Kidney epithelial cell (primary cell): Measurements from ENCODE around the gene TAL1. TPM values are rescaled to one million over a fixed set of nuclear protein-coding genes. Genes with fewer than 3 reads are reported as not detected.

Experiments
- DNase-seq: peaks from one replicate; pipeline ENCODE4 v3.0.0-alpha.2; 2010; ENCODE audit warnings: low read depth
- H3K27me3 ChIP-seq: 2 replicates; pipeline ENCODE4 v1.6.0; 2011; ENCODE audit warnings: low read length; ENCODE audit not compliant: control insufficient read depth, insufficient read depth
- H3K36me3 ChIP-seq: 2 replicates; pipeline ENCODE4 v1.5.1; 2011; ENCODE audit warnings: low read length; ENCODE audit not compliant: control insufficient read depth, insufficient read depth
- H3K4me3 ChIP-seq: 2 replicates; pipeline ENCODE4 v1.5.1; 2011; ENCODE audit warnings: low read depth, mild to moderate bottlenecking, control low read depth, low read length
- total RNA-seq: library from RNA; depleted of rRNA; stranded (reverse); fragments of >200 nt; gene quantifications from 2 replicates; pipeline ENCODE4 v1.2.3, GENCODE V29; 2015
- TF ChIP-seq, protein P1 (sequence below): IDR thresholded peaks from 2 replicates; pipeline ENCODE4 v1.5.1; 2011; ENCODE audit warnings: mild to moderate bottlenecking, moderate library complexity, low read length, control low read depth, inconsistent platforms; ENCODE audit not compliant: insufficient read depth, poor library complexity, severe bottlenecking

The TAL1 gene
- total RNA-seq, 1 donor from 2014 or later = 0.71 TPM

GRCh38 chr1:47226839-47227215, 5.2 kb downstream of the TAL1 start:
- no peak for DNase-seq
- no peak overlapping the region for H3K4me3 ChIP-seq
- peaks cover 79% of the 10 kb centered on the region for H3K27me3 ChIP-seq
- H3K36me3 ChIP-seq = no peaks in the 10 kb centered on the region
- TF ChIP-seq, protein P1, sequence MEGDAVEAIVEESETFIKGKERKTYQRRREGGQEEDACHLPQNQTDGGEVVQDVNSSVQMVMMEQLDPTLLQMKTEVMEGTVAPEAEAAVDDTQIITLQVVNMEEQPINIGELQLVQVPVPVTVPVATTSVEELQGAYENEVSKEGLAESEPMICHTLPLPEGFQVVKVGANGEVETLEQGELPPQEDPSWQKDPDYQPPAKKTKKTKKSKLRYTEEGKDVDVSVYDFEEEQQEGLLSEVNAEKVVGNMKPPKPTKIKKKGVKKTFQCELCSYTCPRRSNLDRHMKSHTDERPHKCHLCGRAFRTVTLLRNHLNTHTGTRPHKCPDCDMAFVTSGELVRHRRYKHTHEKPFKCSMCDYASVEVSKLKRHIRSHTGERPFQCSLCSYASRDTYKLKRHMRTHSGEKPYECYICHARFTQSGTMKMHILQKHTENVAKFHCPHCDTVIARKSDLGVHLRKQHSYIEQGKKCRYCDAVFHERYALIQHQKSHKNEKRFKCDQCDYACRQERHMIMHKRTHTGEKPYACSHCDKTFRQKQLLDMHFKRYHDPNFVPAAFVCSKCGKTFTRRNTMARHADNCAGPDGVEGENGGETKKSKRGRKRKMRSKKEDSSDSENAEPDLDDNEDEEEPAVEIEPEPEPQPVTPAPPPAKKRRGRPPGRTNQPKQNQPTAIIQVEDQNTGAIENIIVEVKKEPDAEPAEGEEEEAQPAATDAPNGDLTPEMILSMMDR = no peak

GRCh38 chr1:47226121-47226838, 5.7 kb downstream of the TAL1 start:
- H3K4me3 ChIP-seq = no peak overlapping the region
- H3K27me3 ChIP-seq = peaks cover 74% of the 10 kb centered on the region
- TF ChIP-seq, protein P1 = no peak
- H3K36me3 ChIP-seq = no peaks in the 10 kb centered on the region
- no peak for DNase-seq

DNA sequence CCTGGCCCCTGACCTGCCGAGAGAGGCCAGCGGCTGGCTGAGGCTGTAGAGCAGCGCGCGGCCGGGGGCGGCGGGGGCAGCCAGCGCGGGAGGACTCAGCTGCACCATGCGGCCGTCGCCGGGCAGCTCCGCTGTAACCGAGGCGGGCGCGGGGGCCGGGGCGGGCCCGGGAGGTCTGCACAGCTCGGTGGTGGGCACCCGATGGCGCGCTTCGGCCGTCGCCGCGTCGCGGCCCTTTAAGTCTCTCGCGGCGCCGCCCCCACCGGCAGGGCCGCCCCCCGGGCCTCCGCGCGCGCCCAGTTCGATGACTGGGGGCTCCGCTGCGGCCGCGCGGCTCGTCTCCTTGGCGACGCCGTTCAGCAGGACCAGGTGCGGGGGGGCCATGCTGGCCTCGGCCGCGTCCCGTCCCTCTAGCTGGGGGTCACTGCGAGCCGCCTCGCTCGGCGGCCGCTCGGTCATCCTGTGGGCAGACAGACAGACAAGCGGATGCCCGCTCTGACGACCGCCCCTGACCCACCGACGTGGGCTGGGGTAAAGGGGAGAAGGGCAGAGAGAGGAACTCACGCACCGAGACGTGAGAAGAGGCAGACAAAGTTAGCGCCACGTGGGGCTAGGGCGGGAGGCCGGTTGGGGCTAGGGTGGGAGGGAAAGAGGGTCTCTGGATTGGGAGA, 6.5 kb downstream of the TAL1 start:
- H3K4me3 ChIP-seq = peak overlapping the region; percentile 22
- TF ChIP-seq, protein P1 = no peak
- DNase-seq = no peak
- H3K36me3 ChIP-seq = no peaks in the 10 kb centered on the region
- peaks cover 67% of the 10 kb centered on the region for H3K27me3 ChIP-seq

DNA sequence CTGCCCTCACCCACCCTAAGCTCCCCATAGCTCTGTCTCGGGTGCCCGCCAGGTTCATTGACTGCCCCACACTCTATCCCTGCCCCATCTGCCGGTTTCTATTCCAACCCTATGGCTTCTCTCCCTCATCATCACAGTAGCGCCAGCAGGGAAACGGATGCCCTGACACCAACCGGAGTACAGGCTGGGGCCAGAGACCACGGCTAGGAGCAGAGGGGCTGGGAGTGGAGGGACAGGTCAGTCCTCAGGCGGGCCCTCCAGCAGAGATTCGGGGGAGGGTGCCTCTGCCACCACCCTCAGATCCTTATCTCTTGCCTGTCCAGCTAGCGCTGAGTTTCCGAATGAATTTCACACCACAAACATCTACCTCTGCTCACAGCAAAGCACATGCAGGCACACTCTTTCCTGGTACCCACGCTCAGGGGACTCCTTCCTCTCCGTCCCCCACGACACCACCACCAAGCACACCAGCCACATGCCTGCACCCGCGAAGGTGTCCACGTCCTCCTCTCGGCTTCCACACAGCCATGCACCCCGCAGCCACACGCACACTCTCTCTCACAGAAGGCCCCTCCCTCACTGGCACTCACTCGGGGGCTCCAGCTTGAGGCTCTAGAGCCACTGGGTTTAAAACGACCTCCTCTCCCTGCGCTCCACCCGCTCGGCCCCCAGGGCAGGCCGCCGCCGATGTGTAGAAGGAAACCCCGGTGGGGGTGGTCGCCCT, 7.2 kb downstream of the TAL1 start:
- TF ChIP-seq, protein P1 = no peak
- peak overlapping the region; percentile 22 for H3K4me3 ChIP-seq
- peaks cover 60% of the 10 kb centered on the region for H3K27me3 ChIP-seq
- no peak for DNase-seq
- no peaks in the 10 kb centered on the region for H3K36me3 ChIP-seq

GRCh38 chr1:47223921-47224675, 7.9 kb downstream of the TAL1 start:
- DNase-seq = no peak
- H3K4me3 ChIP-seq = no peak overlapping the region
- H3K36me3 ChIP-seq = no peaks in the 10 kb centered on the region
- TF ChIP-seq, protein P1 = no peak
- H3K27me3 ChIP-seq = peaks cover 52% of the 10 kb centered on the region
